SK-N-SH (cell line): ENCODE measurements around the gene NFATC3. TPM values are rescaled to one million over a fixed set of nuclear protein-coding genes. Genes with fewer than 3 reads are reported as not detected.

Source experiments
- CTCF ChIA-PET: fragments of 300-600, 350-600 bp; formaldehyde crosslinking; extraction: SDS; loops from one replicate; lab custom pipeline; 2021; lab: Yijun Ruan, JAX
- POLR2A ChIA-PET: fragments of 350-600 bp; sonication (Branson Sonifier 250); formaldehyde crosslinking; extraction: SDS; loops from one replicate; lab custom pipeline; 2020; ENCODE audit warnings: antibody characterized with exemption, inconsistent platforms; lab: Yijun Ruan, JAX
- DNase-seq: peaks from one replicate; pipeline ENCODE4 v3.0.0; 2012
- H2AFZ ChIP-seq: fragments of 200-600 bp; sonication (generic); 2 replicates; pipeline ENCODE4 v1.8.1; 2016; ENCODE audit warnings: antibody characterized with exemption, mild to moderate bottlenecking, low read depth
- H3F3A ChIP-seq: fragments of 200-600 bp; sonication (generic); replicated peaks from 2 replicates; pipeline ENCODE3; 2016; ENCODE audit warnings: antibody characterized with exemption, mild to moderate bottlenecking; ENCODE audit not compliant: insufficient read depth
- H3K27ac ChIP-seq, 2 experiments: fragments of 200-500 bp in 1 of 2; fragments of 200-600 bp in 1 of 2; sonication (Bioruptor generic) in 1 of 2; sonication (generic), shearing (Covaris generic) in 1 of 2; 2 replicates each; pipeline versions ENCODE4 v1.5.1 to v1.6.1; 2014 to 2016; ENCODE audit warnings: low read depth in 2 of 2, inconsistent platforms in 1 of 2, low read length in 1 of 2, mild to moderate bottlenecking in 1 of 2, mixed read lengths in 1 of 2
- H3K27me3 ChIP-seq: fragments of 200-600 bp; sonication (generic), shearing (Covaris generic); 2 replicates; pipeline ENCODE4 v1.6.1; 2016; ENCODE audit warnings: mixed run types; ENCODE audit not compliant: insufficient read depth
- H3K36me3 ChIP-seq, 2 experiments: fragments of 200-500 bp in 1 of 2; fragments of 200-600 bp in 1 of 2; sonication (Bioruptor generic) in 1 of 2; sonication (generic) in 1 of 2; replicated peaks in 1 of 2; 2 replicates each; pipeline versions ENCODE3 to v1.5.1; 2014 to 2016; ENCODE audit warnings: low read length in 1 of 2, mild to moderate bottlenecking in 1 of 2; ENCODE audit not compliant: insufficient read depth in 2 of 2, control insufficient read depth in 1 of 2
- H3K4me1 ChIP-seq, 2 experiments: fragments of 200-500 bp in 1 of 2; fragments of 200-600 bp in 1 of 2; sonication (Bioruptor generic) in 1 of 2; sonication (generic), shearing (Covaris generic) in 1 of 2; 2 replicates each; pipeline versions ENCODE4 v1.5.1 to v1.6.1; 2014 to 2016; ENCODE audit warnings: low read depth in 1 of 2, low read length in 1 of 2, mixed run types in 1 of 2; ENCODE audit not compliant: insufficient read depth in 2 of 2, control insufficient read depth in 1 of 2
- H3K4me2 ChIP-seq: fragments of 200-600 bp; sonication (generic), shearing (Covaris generic); 2 replicates; pipeline ENCODE4 v1.6.1; 2017; ENCODE audit warnings: mixed run types
- H3K4me3 ChIP-seq, 2 experiments: fragments of 200-500 bp in 1 of 2; fragments of 200-600 bp in 1 of 2; sonication (Bioruptor generic) in 1 of 2; sonication (generic), shearing (Covaris generic) in 1 of 2; 2 replicates each; pipeline versions ENCODE4 v1.5.1 to v1.8.1; 2014 to 2016; ENCODE audit warnings: low read depth in 2 of 2, inconsistent platforms in 1 of 2, low read length in 1 of 2, mild to moderate bottlenecking in 1 of 2, mixed read lengths in 1 of 2, moderate library complexity in 1 of 2
- H3K79me2 ChIP-seq: fragments of 200-600 bp; sonication (generic); 2 replicates; pipeline ENCODE4 v1.8.1; 2017; ENCODE audit warnings: mild to moderate bottlenecking; ENCODE audit not compliant: insufficient read depth
- H3K9ac ChIP-seq: fragments of 200-600 bp; sonication (generic); 2 replicates; pipeline ENCODE4 v1.6.1; 2017; ENCODE audit warnings: mixed run types
- H3K9me2 ChIP-seq: fragments of 200-600 bp; sonication (generic); 2 replicates; pipeline ENCODE4 v1.6.1; 2017; ENCODE audit warnings: mixed run types
- H3K9me3 ChIP-seq: fragments of 200-600 bp; sonication (generic); 2 replicates; pipeline ENCODE4 v1.6.1; 2017; ENCODE audit warnings: mixed run types, mild to moderate bottlenecking, moderate library complexity
- H4K20me1 ChIP-seq: fragments of 200-600 bp; sonication (generic); 2 replicates; pipeline ENCODE4 v1.6.1; 2017; ENCODE audit warnings: mild to moderate bottlenecking, mixed run types; ENCODE audit not compliant: insufficient read depth
- CTCF ChIP-seq: fragments of 200-600 bp; sonication (generic); IDR thresholded peaks from 2 replicates; pipeline ENCODE4 v1.6.1; 2017; ENCODE audit warnings: antibody characterized with exemption, mild to moderate bottlenecking, moderate library complexity
- ELF1 ChIP-seq: IDR thresholded peaks from 2 replicates; pipeline ENCODE4 v1.4.0; 2012
- EP300 ChIP-seq, 2 experiments: IDR thresholded peaks; 2 replicates each; pipeline versions ENCODE4 v1.4.0 to v1.6.1; 2012; ENCODE audit warnings: borderline replicate concordance in 1 of 2, low read depth in 1 of 2, low read length in 1 of 2
- GABPA ChIP-seq: IDR thresholded peaks from 2 replicates; pipeline ENCODE4 v1.4.0; 2012; ENCODE audit warnings: low read depth, mild to moderate bottlenecking
- IRF3 ChIP-seq: fragments of 150-350 bp; IDR thresholded peaks from 2 replicates; pipeline ENCODE4 v1.6.1; 2016; ENCODE audit warnings: mild to moderate bottlenecking, low read depth, low read length
- MEF2A ChIP-seq: IDR thresholded peaks from 2 replicates; pipeline ENCODE4 v1.4.0; 2012; ENCODE audit warnings: low read depth, borderline replicate concordance
- PBX3 ChIP-seq: IDR thresholded peaks from 2 replicates; pipeline ENCODE4; 2012
- RAD21 ChIP-seq: IDR thresholded peaks from 2 replicates; pipeline ENCODE4 v1.6.1; 2012; ENCODE audit warnings: mild to moderate bottlenecking, low read length
- TCF12 ChIP-seq: IDR thresholded peaks from 2 replicates; pipeline ENCODE4 v1.4.0; 2012
- USF1 ChIP-seq: IDR thresholded peaks from 2 replicates; pipeline ENCODE4 v1.4.0; 2012; ENCODE audit warnings: low read depth, borderline replicate concordance
- YY1 ChIP-seq: IDR thresholded peaks from 2 replicates; pipeline ENCODE4 v1.4.0; 2012; ENCODE audit warnings: low read depth, mild to moderate bottlenecking
- ZBTB33 ChIP-seq: IDR thresholded peaks from 2 replicates; pipeline ENCODE4 v1.4.0; 2012; ENCODE audit warnings: low read depth, borderline replicate concordance
- WGBS: methylation state at CpG from one replicate; pipeline ENCODE4 v1.1.6; 2017; ENCODE audit warnings: low lambda C conversion rate; 5-methylcytosine and 5-hydroxymethylcytosine counted together
- polyA plus RNA-seq, 3 experiments: library from polyadenylated mRNA; depleted of rRNA; stranded (reverse); fragments of >200 nt; gene quantifications; 2 replicates each; pipeline ENCODE4 v1.2.3, GENCODE V29; 2012

The NFATC3 gene
- polyA plus RNA-seq, 1 of the 3 experiments (the other 2 are of a cell fraction) = 5.7 TPM

- TF ChIP-seq ZBTB33 = no peak
These were observed 7.1 kb upstream of the NFATC3 start (continued) for GRCh38 chr16:68077866-68078700.

GRCh38 chr16:68078701-68079375 is 6.3 kb upstream of the NFATC3 start:
- POLR2A ChIA-PET = no interaction called here
- no peak overlapping the region for H2AFZ ChIP-seq
- H3K79me2 ChIP-seq = no peaks in the 10 kb centered on the region
- H3F3A ChIP-seq = peaks cover 3% of the 10 kb centered on the region
- no peak overlapping the region for H3K4me3 ChIP-seq
- no peak for TF ChIP-seq RAD21
- peaks cover 5 to 43% of the 10 kb centered on the region in 2 experiments for H3K36me3 ChIP-seq
- no peak overlapping the region for H3K9ac ChIP-seq
- peaks cover 0 to 3% of the 10 kb centered on the region in 2 experiments; a peak in 1 of 4 replicates for H3K4me1 ChIP-seq
- H3K4me2 ChIP-seq = no peak overlapping the region
- DNase-seq = no peak
- no peaks in the 10 kb centered on the region for H3K9me3 ChIP-seq
- no peaks in the 10 kb centered on the region for H3K9me2 ChIP-seq
- no peak overlapping the region for H3K27ac ChIP-seq
- H4K20me1 ChIP-seq = no peaks in the 10 kb centered on the region
- WGBS = 96% methylated on average over 7 of the region's 8 CpGs
- H3K27me3 ChIP-seq = no peaks in the 10 kb centered on the region
- CTCF ChIA-PET = interaction anchor here (2.0 kb wide), 1 partner anchor 14 kb away, joined by 7 read pairs; no protein-coding TSS in a partner anchor

GRCh38 chr16:68079376-68079625 is 5.9 kb upstream of the NFATC3 start:
- Histone ChIP-seq H3K9me2 (no peaks in the 10 kb centered on the region), H3F3A (peaks cover 8% of the 10 kb centered on the region), H3K9me3 (no peaks in the 10 kb centered on the region), H2AFZ (no peak overlapping the region), H3K79me2 (no peaks in the 10 kb centered on the region), H3K4me2 (no peak overlapping the region), H3K4me3 (no peak overlapping the region), H4K20me1 (no peaks in the 10 kb centered on the region), H3K4me1 (peaks cover 4 to 8% of the 10 kb centered on the region in 2 experiments; a peak in 1 of 4 replicates), H3K27ac (no peak overlapping the region), H3K27me3 (no peaks in the 10 kb centered on the region), H3K36me3 (peaks cover 3 to 38% of the 10 kb centered on the region in 2 experiments), H3K9ac (no peak overlapping the region)
- DNase-seq = no peak
- ChIA-PET CTCF (interaction anchor here (1.0 to 2.1 kb wide), 3 partner anchors 14 to 449 kb away, joined by 3 to 10 read pairs (median 7); no protein-coding TSS in a partner anchor), POLR2A (no interaction called here)
- TF ChIP-seq USF1 (no peak), GABPA (no peak), IRF3 (no peak), CTCF (no peak), MEF2A (no peak), ZBTB33 (no peak), ELF1 (no peak), YY1 (no peak), TCF12 (no peak), PBX3 (no peak), EP300 (IDR thresholded peaks at IDR 0.05; ENCODE audit: borderline replicate concordance in 1 of 2, low read depth in 1 of 2, low read length in 1 of 2) (no peak)
